Measurements from ENCODE around the gene SSTR5.

DNA sequence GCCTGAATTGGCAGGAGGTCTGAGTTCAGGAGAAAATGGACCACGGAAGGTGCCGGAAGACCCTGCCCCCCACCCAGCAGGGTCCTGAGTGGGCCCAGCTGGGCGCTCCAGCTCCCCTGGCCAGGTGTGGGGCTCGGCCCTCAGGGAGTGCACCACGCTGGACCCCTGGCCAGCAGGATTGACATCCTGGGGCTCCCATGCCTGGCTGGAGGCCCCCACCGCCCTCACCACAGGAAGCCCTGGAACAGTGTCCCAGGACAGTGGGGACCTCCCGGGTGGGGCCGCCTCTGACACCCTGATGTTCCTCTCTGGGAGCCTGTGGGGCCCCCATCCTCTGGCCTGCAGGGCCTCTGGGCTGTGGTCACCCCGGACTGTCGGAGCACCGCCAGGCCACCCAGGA lies 52.2 kb downstream of the SSTR5 start:
- no peak for TF ChIP-seq JUNB (IDR thresholded peaks at IDR 0.05)
- TF ChIP-seq, protein P1, sequence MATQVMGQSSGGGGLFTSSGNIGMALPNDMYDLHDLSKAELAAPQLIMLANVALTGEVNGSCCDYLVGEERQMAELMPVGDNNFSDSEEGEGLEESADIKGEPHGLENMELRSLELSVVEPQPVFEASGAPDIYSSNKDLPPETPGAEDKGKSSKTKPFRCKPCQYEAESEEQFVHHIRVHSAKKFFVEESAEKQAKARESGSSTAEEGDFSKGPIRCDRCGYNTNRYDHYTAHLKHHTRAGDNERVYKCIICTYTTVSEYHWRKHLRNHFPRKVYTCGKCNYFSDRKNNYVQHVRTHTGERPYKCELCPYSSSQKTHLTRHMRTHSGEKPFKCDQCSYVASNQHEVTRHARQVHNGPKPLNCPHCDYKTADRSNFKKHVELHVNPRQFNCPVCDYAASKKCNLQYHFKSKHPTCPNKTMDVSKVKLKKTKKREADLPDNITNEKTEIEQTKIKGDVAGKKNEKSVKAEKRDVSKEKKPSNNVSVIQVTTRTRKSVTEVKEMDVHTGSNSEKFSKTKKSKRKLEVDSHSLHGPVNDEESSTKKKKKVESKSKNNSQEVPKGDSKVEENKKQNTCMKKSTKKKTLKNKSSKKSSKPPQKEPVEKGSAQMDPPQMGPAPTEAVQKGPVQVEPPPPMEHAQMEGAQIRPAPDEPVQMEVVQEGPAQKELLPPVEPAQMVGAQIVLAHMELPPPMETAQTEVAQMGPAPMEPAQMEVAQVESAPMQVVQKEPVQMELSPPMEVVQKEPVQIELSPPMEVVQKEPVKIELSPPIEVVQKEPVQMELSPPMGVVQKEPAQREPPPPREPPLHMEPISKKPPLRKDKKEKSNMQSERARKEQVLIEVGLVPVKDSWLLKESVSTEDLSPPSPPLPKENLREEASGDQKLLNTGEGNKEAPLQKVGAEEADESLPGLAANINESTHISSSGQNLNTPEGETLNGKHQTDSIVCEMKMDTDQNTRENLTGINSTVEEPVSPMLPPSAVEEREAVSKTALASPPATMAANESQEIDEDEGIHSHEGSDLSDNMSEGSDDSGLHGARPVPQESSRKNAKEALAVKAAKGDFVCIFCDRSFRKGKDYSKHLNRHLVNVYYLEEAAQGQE (IDR thresholded peaks at IDR 0.05): no peak
- TF ChIP-seq, protein P2, sequence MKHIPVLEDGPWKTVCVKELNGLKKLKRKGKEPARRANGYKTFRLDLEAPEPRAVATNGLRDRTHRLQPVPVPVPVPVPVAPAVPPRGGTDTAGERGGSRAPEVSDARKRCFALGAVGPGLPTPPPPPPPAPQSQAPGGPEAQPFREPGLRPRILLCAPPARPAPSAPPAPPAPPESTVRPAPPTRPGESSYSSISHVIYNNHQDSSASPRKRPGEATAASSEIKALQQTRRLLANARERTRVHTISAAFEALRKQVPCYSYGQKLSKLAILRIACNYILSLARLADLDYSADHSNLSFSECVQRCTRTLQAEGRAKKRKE (CRISPR knock-in tag; IDR thresholded peaks at IDR 0.05; ENCODE audit: low read depth): no peak
- TF ChIP-seq POLR2A (IDR thresholded peaks at IDR 0.05; ENCODE audit: low read length): no peak
- no peak for TF ChIP-seq CEBPB (IDR thresholded peaks at IDR 0.05)
- TF ChIP-seq, protein P3, sequence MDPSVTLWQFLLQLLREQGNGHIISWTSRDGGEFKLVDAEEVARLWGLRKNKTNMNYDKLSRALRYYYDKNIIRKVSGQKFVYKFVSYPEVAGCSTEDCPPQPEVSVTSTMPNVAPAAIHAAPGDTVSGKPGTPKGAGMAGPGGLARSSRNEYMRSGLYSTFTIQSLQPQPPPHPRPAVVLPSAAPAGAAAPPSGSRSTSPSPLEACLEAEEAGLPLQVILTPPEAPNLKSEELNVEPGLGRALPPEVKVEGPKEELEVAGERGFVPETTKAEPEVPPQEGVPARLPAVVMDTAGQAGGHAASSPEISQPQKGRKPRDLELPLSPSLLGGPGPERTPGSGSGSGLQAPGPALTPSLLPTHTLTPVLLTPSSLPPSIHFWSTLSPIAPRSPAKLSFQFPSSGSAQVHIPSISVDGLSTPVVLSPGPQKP (IDR thresholded peaks at IDR 0.05; ENCODE audit: low read depth, low read length): no peak
- TF ChIP-seq, protein P4, sequence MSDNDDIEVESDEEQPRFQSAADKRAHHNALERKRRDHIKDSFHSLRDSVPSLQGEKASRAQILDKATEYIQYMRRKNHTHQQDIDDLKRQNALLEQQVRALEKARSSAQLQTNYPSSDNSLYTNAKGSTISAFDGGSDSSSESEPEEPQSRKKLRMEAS (IDR thresholded peaks at IDR 0.05): no peak
- no peak for TF ChIP-seq GATA3 (IDR thresholded peaks at IDR 0.05; ENCODE audit: borderline replicate concordance)
